OCI-M2 (cell line): ENCODE results near the gene TRPM3.

Experiments used
- DNase-seq: peaks from one replicate; lab custom pipeline; 2025; ENCODE audit not compliant: unreplicated experiment; lab: John Stamatoyannopoulos, UW

Gene TRPM3

GRCh38 chr9:70950270-70950669 lies 171.2 kb downstream of the TRPM3 start:
- DNase-seq, result no peak

GRCh38 chr9:70949239-70949638 lies 172.2 kb downstream of the TRPM3 start:
- DNase-seq, result no peak

GRCh38 chr9:70948744-70949143 lies 172.7 kb downstream of the TRPM3 start:
- no peak for DNase-seq

- DNase-seq, result no peak
These were observed 173.9 kb downstream of the TRPM3 start for GRCh38 chr9:70947511-70947910.

- no peak for DNase-seq
These were observed 174.3 kb downstream of the TRPM3 start for GRCh38 chr9:70947086-70947485.

GRCh38 chr9:70945301-70945700 lies 176.1 kb downstream of the TRPM3 start:
- DNase-seq, result no peak

- no peak for DNase-seq
These were observed 180.2 kb downstream of the TRPM3 start for GRCh38 chr9:70941191-70941590.

GRCh38 chr9:70940605-70941004 lies 180.8 kb downstream of the TRPM3 start:
- DNase-seq, result no peak

- no peak for DNase-seq
These were observed 184.9 kb downstream of the TRPM3 start for GRCh38 chr9:70936536-70936935.

GRCh38 chr9:70935856-70936255 lies 185.6 kb downstream of the TRPM3 start:
- DNase-seq, result no peak

GRCh38 chr9:70934642-70935041 lies 186.8 kb downstream of the TRPM3 start:
- DNase-seq, result no peak

- DNase-seq, result no peak
These were observed 188.1 kb downstream of the TRPM3 start for GRCh38 chr9:70933321-70933720.

- DNase-seq, result no peak
These were observed 189.3 kb downstream of the TRPM3 start for GRCh38 chr9:70932097-70932496.

GRCh38 chr9:70927530-70927929 lies 193.9 kb downstream of the TRPM3 start:
- DNase-seq, result no peak

- no peak for DNase-seq
These were observed 196.4 kb downstream of the TRPM3 start for GRCh38 chr9:70924895-70925547.

- DNase-seq, result no peak
These were observed 197.0 kb downstream of the TRPM3 start for GRCh38 chr9:70924380-70924779.

GRCh38 chr9:70923961-70924360 lies 197.5 kb downstream of the TRPM3 start:
- DNase-seq, result no peak

GRCh38 chr9:70921136-70921535 lies 200.3 kb downstream of the TRPM3 start:
- no peak for DNase-seq

- no peak for DNase-seq
These were observed 204.1 kb downstream of the TRPM3 start for GRCh38 chr9:70917277-70917676.

- no peak for DNase-seq
These were observed 209.6 kb downstream of the TRPM3 start for GRCh38 chr9:70911791-70912190.

GRCh38 chr9:70910598-70910997 lies 210.8 kb downstream of the TRPM3 start:
- DNase-seq, result no peak

- no peak for DNase-seq
These were observed 218.7 kb downstream of the TRPM3 start for GRCh38 chr9:70902692-70903131.

GRCh38 chr9:70902171-70902570 lies 219.2 kb downstream of the TRPM3 start:
- no peak for DNase-seq
